Measurements from ENCODE around the gene GLCE.

GLCE gene

DNA sequence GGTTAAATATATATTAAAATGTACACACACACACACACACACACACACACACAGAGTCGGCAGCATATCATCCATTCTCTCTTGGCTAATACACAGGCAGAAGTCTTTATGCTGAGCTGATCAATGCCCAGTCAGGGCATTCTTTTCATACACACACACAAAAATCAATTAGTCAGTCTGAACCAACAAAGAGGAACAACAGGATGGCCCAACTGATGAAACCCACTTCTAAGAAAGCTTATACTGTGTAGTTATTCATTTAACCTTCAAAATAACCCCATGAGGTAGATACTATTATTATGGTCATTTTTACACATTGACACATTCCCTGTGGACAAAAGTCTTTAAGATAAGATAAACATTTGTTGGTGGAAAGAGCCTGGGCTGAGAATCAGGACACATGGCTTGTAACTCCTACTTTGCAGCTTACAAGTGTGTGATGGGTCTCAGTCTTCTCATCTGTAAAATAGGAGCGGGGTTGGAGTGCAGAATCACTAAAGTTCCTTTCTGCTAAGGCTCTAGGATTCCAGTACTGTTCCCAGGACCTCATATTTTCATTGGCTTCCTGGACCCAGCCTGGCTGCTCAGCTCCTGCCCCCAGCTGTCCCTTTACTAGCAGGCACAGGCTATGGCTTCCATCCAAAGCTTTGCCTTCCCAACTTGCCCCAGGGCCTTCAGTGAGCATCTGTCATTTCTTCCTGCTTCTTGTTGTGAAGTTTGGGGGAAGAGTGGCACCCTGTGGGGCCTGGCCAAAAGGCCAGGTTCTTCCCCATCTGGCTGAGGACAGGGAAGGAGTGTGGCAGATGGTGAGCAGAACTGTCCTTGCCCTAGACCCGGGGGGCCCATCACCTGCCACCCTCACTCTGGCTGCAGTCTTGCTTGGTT, 27.2 kb upstream of the GLCE start:
- no peaks in the 10 kb centered on the region for H4K20me1 ChIP-seq
- peaks cover 0 to 29% (median 10%) of the 10 kb centered on the region in 10 experiments; a peak in 13 of 20 replicates for H3K4me1 ChIP-seq
- H3K36me3 ChIP-seq, result no peaks in the 10 kb centered on the region
- no peaks in the 10 kb centered on the region for H3K9me3 ChIP-seq (replicated peaks in 1 of 11)
- no peaks in the 10 kb centered on the region for H3K27me3 ChIP-seq
- H3K4me2 ChIP-seq, result peak overlapping the region in 2 of 11 experiments; percentile 87 to 96; a peak in 4 of 22 replicates
- H3K9ac ChIP-seq, result no peak overlapping the region
- no peak for TF ChIP-seq Cebpa-rat (IDR thresholded peaks at IDR 0.05)
- H3K4me3 ChIP-seq, result no peak overlapping the region
- no peak overlapping the region for H3K27ac ChIP-seq

DNA sequence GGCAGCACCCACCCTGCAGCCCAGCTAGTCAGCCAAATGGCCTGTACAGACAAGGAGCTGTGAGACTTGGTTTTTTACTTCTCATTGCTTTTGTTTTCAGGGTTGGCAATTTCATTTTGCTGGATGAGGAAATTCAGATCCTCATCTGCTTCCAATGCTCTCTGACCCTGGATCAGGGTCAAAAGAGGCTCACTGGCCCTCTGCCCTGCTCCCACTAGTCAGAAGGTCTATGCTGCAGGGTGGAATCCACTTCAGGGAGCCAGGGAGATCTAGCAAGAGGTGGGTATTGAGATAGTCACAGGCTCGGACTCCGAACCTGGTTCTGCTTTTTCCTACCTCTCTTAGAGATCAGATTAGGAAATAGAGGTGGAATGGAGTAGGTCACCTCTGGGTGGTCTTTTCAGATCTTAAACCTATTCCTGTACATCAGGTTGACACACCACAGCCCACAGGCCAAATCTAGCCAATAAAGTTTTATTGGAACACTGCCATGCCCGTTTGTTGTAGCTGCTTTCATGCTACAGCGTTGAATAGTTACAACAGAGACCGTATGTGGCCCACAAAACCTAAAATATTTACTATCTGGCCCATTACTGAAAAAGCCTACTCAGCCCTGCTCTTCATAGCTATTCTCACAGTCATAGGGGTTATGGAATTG, 26.4 kb upstream of the GLCE start:
- no peaks in the 10 kb centered on the region for H3K9me3 ChIP-seq (replicated peaks in 1 of 11)
- no peak overlapping the region for H3K4me3 ChIP-seq
- TF ChIP-seq Cebpa-rat (IDR thresholded peaks at IDR 0.05), result no peak
- H3K27ac ChIP-seq, result no peak overlapping the region
- H4K20me1 ChIP-seq, result no peaks in the 10 kb centered on the region
- no peaks in the 10 kb centered on the region for H3K27me3 ChIP-seq
- H3K4me1 ChIP-seq, result peaks cover 0 to 29% (median 10%) of the 10 kb centered on the region in 10 experiments; a peak in 13 of 20 replicates
- H3K4me2 ChIP-seq, result no peak overlapping the region
- no peaks in the 10 kb centered on the region for H3K36me3 ChIP-seq
- no peak overlapping the region for H3K9ac ChIP-seq

GRCh38 chr15:69134791-69135190, 25.6 kb upstream of the GLCE start:
- no peak overlapping the region for H3K4me3 ChIP-seq
- H3K9me3 ChIP-seq (replicated peaks in 1 of 11), result no peaks in the 10 kb centered on the region
- H4K20me1 ChIP-seq, result no peaks in the 10 kb centered on the region
- peaks cover 0 to 29% (median 10%) of the 10 kb centered on the region in 10 experiments; a peak in 13 of 20 replicates for H3K4me1 ChIP-seq
- no peak overlapping the region for H3K9ac ChIP-seq
- no peak overlapping the region for H3K27ac ChIP-seq
- no peaks in the 10 kb centered on the region for H3K36me3 ChIP-seq
- TF ChIP-seq Cebpa-rat (IDR thresholded peaks at IDR 0.05), result no peak
- no peak overlapping the region for H3K4me2 ChIP-seq
- no peaks in the 10 kb centered on the region for H3K27me3 ChIP-seq

- H3K9ac ChIP-seq, result no peak overlapping the region
- H4K20me1 ChIP-seq, result no peaks in the 10 kb centered on the region
- TF ChIP-seq Cebpa-rat (IDR thresholded peaks at IDR 0.05), result no peak
- H3K4me3 ChIP-seq, result no peak overlapping the region
- no peaks in the 10 kb centered on the region for H3K36me3 ChIP-seq
- peaks cover 0 to 29% (median 10%) of the 10 kb centered on the region in 10 experiments; a peak in 13 of 20 replicates for H3K4me1 ChIP-seq
- H3K27ac ChIP-seq, result no peak overlapping the region
- H3K9me3 ChIP-seq (replicated peaks in 1 of 11), result no peaks in the 10 kb centered on the region
- H3K27me3 ChIP-seq, result no peaks in the 10 kb centered on the region
- H3K4me2 ChIP-seq, result no peak overlapping the region
Observed at GRCh38 chr15:69135499-69135898, 24.9 kb upstream of the GLCE start.

- no peaks in the 10 kb centered on the region for H3K9me3 ChIP-seq (replicated peaks in 1 of 11)
- H3K4me1 ChIP-seq, result no peaks in the 10 kb centered on the region
- no peak for TF ChIP-seq Cebpa-rat (IDR thresholded peaks at IDR 0.05)
Observed at GRCh38 chr15:69138963-69139362, 21.5 kb upstream of the GLCE start.

GRCh38 chr15:69140306-69140705, 20.1 kb upstream of the GLCE start:
- Histone ChIP-seq H3K9ac (no peak overlapping the region), H3K4me2 (no peak overlapping the region), H3K9me3 (replicated peaks in 1 of 11) (no peaks in the 10 kb centered on the region), H3K36me3 (no peaks in the 10 kb centered on the region), H3K4me3 (no peak overlapping the region), H4K20me1 (no peaks in the 10 kb centered on the region), H3K27me3 (no peaks in the 10 kb centered on the region), H3K4me1 (no peaks in the 10 kb centered on the region), H3K27ac (no peak overlapping the region)
- TF ChIP-seq Cebpa-rat (IDR thresholded peaks at IDR 0.05), result no peak

More at GRCh38 chr15:69138963-69139362, 21.5 kb upstream of the GLCE start:
- Histone ChIP-seq H3K4me2 (no peak overlapping the region), H3K27ac (no peak overlapping the region), H3K27me3 (no peaks in the 10 kb centered on the region), H4K20me1 (no peaks in the 10 kb centered on the region), H3K9ac (no peak overlapping the region), H3K4me3 (no peak overlapping the region), H3K36me3 (no peaks in the 10 kb centered on the region)

DNA sequence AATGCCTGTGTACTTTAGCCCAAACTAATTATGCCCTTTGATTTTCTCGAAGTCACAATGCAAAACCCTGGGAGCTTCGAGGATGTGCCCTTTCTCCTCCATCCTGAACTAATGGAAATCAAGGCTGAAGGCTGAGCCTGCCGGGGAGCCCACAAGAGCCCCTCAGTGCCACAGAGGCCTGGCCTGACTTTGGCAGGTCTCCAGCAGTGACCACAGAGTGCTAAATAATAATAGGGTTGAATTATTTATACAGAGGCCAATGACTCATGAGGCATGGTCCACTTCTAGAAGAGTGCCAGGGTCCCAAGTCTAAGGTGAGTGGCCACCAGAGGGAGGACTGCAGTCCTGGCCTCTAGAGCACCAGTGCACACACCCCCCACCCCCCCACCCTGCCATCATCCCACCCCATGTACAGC, 19.1 kb upstream of the GLCE start:
- Histone ChIP-seq H3K4me1 (no peaks in the 10 kb centered on the region), H3K36me3 (no peaks in the 10 kb centered on the region), H3K27ac (no peak overlapping the region), H3K4me3 (no peak overlapping the region), H3K9ac (no peak overlapping the region), H3K4me2 (no peak overlapping the region), H4K20me1 (no peaks in the 10 kb centered on the region), H3K9me3 (replicated peaks in 1 of 11) (no peaks in the 10 kb centered on the region), H3K27me3 (no peaks in the 10 kb centered on the region)
- no peak for TF ChIP-seq Cebpa-rat (IDR thresholded peaks at IDR 0.05)

- Histone ChIP-seq H3K9ac (no peak overlapping the region), H3K27ac (no peak overlapping the region), H4K20me1 (no peaks in the 10 kb centered on the region), H3K36me3 (no peaks in the 10 kb centered on the region), H3K4me3 (no peak overlapping the region), H3K27me3 (no peaks in the 10 kb centered on the region), H3K4me1 (no peaks in the 10 kb centered on the region), H3K9me3 (replicated peaks in 1 of 11) (no peaks in the 10 kb centered on the region), H3K4me2 (no peak overlapping the region)
- no peak for TF ChIP-seq Cebpa-rat (IDR thresholded peaks at IDR 0.05)
Observed at GRCh38 chr15:69141833-69142232, 18.6 kb upstream of the GLCE start.

GRCh38 chr15:69143756-69144436, 16.5 kb upstream of the GLCE start:
- Histone ChIP-seq H3K4me2 (no peak overlapping the region), H3K9me3 (replicated peaks in 1 of 11) (no peaks in the 10 kb centered on the region), H3K27me3 (no peaks in the 10 kb centered on the region), H4K20me1 (no peaks in the 10 kb centered on the region), H3K4me1 (no peaks in the 10 kb centered on the region), H3K4me3 (no peak overlapping the region), H3K9ac (no peak overlapping the region), H3K27ac (no peak overlapping the region), H3K36me3 (no peaks in the 10 kb centered on the region)
- TF ChIP-seq Cebpa-rat (IDR thresholded peaks at IDR 0.05), result no peak

Measured in BLaER1 treated with 17β-estradiol and CSF1 and Interleukin-3, amounts not matched to agents 10 nM and 100 nM (cell line).